Skeletal muscle tissue (tissue), 4 donors: Measurements from ENCODE around the gene CLASP1. TPM values are rescaled to one million over a fixed set of nuclear protein-coding genes. Genes with fewer than 3 reads are reported as not detected.

ENCODE experiments used
- H3K27ac ChIP-seq: one replicate; pipeline ENCODE4 v1.7.0; 2013; ENCODE audit warnings: mild to moderate bottlenecking, low read depth, low read length, inconsistent platforms
- H3K27me3 ChIP-seq, 3 donors: one replicate each; pipeline ENCODE4 v1.7.0; 2013; ENCODE audit warnings: low read length in 3 of 3; ENCODE audit not compliant: control insufficient read depth in 3 of 3, insufficient read depth in 3 of 3
- H3K36me3 ChIP-seq, 3 donors: one replicate each; pipeline ENCODE4 v1.7.0; 2013; ENCODE audit warnings: low read length in 3 of 3; ENCODE audit not compliant: control insufficient read depth in 3 of 3, insufficient read depth in 3 of 3
- H3K4me1 ChIP-seq, 3 donors: one replicate each; pipeline ENCODE4 v1.7.0; 2013; ENCODE audit warnings: low read length in 3 of 3, mild to moderate bottlenecking in 3 of 3; ENCODE audit not compliant: control insufficient read depth in 3 of 3, insufficient read depth in 3 of 3
- H3K4me3 ChIP-seq, 3 donors: one replicate each; pipeline ENCODE4 v1.7.0; 2013; ENCODE audit warnings: low read length in 3 of 3
- H3K9ac ChIP-seq, 3 donors: one replicate each; pipeline ENCODE4 v1.7.0; 2013; ENCODE audit warnings: low read length in 3 of 3, mild to moderate bottlenecking in 3 of 3, moderate library complexity in 2 of 3, low read depth in 1 of 3
- H3K9me3 ChIP-seq, 3 donors: one replicate each; pipeline ENCODE4 v1.7.0; 2013; ENCODE audit warnings: low read length in 3 of 3; ENCODE audit not compliant: control insufficient read depth in 3 of 3
- total RNA-seq: library from RNA; depleted of rRNA; stranded (reverse); fragments of >200 nt; gene quantifications from one replicate; pipeline ENCODE4 v1.2.3, GENCODE V29; 2014
- donor health status: Osteomylitis.

The CLASP1 gene
- total RNA-seq, 1 donor from 2014 or later: 74.1 TPM

GRCh38 chr2:121504316-121504715 lies 144.9 kb downstream of the CLASP1 start:
- Histone ChIP-seq H3K4me1 (peaks cover 33 to 43% (median 42%) of the 10 kb centered on the region in 3 donors), H3K36me3 (peaks cover 7 to 13% (median 7%) of the 10 kb centered on the region in 3 donors), H3K9me3 (no peaks in the 10 kb centered on the region), H3K4me3 (no peak overlapping the region), H3K27me3 (no peaks in the 10 kb centered on the region), H3K9ac (no peak overlapping the region), H3K27ac (peak overlapping the region; percentile 64)

- Histone ChIP-seq H3K9me3 (no peaks in the 10 kb centered on the region), H3K27me3 (no peaks in the 10 kb centered on the region), H3K4me1 (peaks cover 32 to 43% (median 40%) of the 10 kb centered on the region in 3 donors), H3K36me3 (peaks cover 7 to 16% (median 12%) of the 10 kb centered on the region in 3 donors), H3K4me3 (no peak overlapping the region), H3K9ac (no peak overlapping the region), H3K27ac (no peak overlapping the region)
Measured at GRCh38 chr2:121502781-121503180, 146.5 kb downstream of the CLASP1 start.

DNA sequence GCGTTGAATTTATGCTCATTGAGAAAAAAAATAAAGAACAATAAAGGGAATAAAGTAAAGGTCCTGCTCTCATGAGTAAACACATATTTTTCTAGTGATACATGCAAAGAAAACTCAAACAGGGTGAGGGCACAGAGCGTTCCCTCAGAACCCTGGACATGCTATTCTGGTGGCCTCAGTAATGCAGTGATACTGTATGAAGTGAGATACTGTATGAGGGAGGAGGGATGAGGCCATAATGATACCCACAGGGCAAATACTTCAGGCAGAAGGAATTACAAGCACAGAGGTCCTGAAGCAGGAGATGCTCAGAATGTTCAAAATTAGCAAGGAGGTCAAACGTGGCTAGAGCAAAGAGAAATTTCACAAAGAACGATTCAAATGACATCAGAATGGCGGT lies 147.0 kb downstream of the CLASP1 start:
- peaks cover 7 to 17% (median 12%) of the 10 kb centered on the region in 3 donors for H3K36me3 ChIP-seq
- H3K4me1 ChIP-seq: peaks cover 29 to 43% (median 40%) of the 10 kb centered on the region in 3 donors
- no peaks in the 10 kb centered on the region for H3K9me3 ChIP-seq
- no peak overlapping the region for H3K27ac ChIP-seq
- no peaks in the 10 kb centered on the region for H3K27me3 ChIP-seq
- no peak overlapping the region for H3K4me3 ChIP-seq
- H3K9ac ChIP-seq: peak overlapping the region in 1 of 3 donors; percentile 10

GRCh38 chr2:121501554-121501953 lies 147.7 kb downstream of the CLASP1 start:
- peak overlapping the region in 1 of 3 donors; percentile 10 for H3K9ac ChIP-seq
- H3K27me3 ChIP-seq: no peaks in the 10 kb centered on the region
- no peaks in the 10 kb centered on the region for H3K9me3 ChIP-seq
- H3K27ac ChIP-seq: no peak overlapping the region
- peaks cover 29 to 39% (median 36%) of the 10 kb centered on the region in 3 donors for H3K4me1 ChIP-seq
- no peak overlapping the region for H3K4me3 ChIP-seq
- H3K36me3 ChIP-seq: peaks cover 7 to 23% (median 15%) of the 10 kb centered on the region in 3 donors

DNA sequence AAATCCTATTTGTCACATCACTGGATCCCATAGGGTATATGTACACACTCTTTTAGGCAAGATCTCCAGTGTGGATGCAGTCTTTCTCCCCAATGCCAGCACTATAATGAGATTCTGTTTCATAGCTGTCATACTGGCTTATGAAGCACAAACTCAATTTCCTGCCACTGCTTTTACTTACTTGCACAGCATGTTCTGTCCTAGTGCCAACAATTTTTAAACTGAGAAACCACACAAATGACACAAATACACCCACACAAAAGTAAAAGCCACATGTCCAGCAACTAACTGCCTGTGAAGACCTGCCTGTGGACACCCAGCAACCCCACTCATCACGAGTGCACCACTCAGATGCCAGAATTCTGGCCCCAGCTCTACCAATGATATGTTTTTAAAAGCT lies 148.2 kb downstream of the CLASP1 start:
- Histone ChIP-seq H3K36me3 (peaks cover 9 to 25% (median 16%) of the 10 kb centered on the region in 3 donors), H3K27me3 (no peaks in the 10 kb centered on the region), H3K4me3 (no peak overlapping the region), H3K4me1 (peaks cover 28 to 35% (median 33%) of the 10 kb centered on the region in 3 donors), H3K27ac (peak overlapping the region; percentile 3), H3K9ac (no peak overlapping the region), H3K9me3 (no peaks in the 10 kb centered on the region)

- Histone ChIP-seq H3K4me1 (peaks cover 18 to 24% (median 19%) of the 10 kb centered on the region in 3 donors), H3K9ac (no peak overlapping the region), H3K4me3 (no peak overlapping the region), H3K27ac (no peak overlapping the region), H3K9me3 (no peaks in the 10 kb centered on the region), H3K36me3 (peaks cover 9 to 25% (median 16%) of the 10 kb centered on the region in 3 donors), H3K27me3 (no peaks in the 10 kb centered on the region)
Measured at GRCh38 chr2:121498731-121499130, 150.5 kb downstream of the CLASP1 start.

DNA sequence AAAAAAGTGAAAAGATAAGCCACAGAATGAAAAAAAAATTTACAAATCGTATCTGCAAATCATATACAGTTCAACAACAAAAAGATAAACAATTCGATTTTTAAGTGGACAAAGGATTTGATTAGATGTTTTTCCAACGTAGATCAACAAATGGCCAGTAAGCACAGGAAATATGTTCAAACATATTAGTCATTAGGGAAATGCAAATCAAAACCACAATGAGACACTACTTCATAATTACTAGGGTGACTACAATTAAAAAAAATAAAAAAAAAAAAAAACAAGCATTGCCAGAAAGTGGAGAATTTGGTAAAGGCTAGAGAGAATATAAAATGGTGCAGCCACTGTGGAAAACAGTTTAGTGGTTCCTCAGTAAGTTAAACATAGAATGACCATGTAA lies 156.9 kb downstream of the CLASP1 start:
- H3K4me1 ChIP-seq: peaks cover 27 to 31% (median 28%) of the 10 kb centered on the region in 3 donors
- H3K9ac ChIP-seq: no peak overlapping the region
- no peak overlapping the region for H3K27ac ChIP-seq
- H3K36me3 ChIP-seq: peaks cover 2 to 9% (median 5%) of the 10 kb centered on the region in 3 donors
- no peaks in the 10 kb centered on the region for H3K9me3 ChIP-seq
- no peak overlapping the region for H3K4me3 ChIP-seq
- H3K27me3 ChIP-seq: no peaks in the 10 kb centered on the region

DNA sequence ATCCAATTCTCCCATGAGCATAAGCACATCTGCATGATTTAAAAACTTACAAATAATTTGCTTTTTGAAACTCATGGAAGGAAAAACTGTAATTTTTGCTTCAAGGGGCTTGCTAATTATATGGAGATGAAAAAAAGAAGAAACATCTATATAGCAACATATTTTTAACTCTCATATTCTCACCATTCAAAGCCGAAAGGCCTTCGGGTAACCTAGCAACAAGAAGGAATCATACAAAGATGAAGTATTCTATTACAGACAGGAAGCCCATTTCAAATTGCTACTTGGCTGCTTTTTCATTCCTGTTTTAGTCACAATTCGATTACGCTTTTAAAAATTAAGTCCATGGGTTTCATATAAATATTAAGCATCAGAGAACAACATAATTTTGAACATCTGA lies 157.7 kb downstream of the CLASP1 start:
- H3K27ac ChIP-seq: no peak overlapping the region

DNA sequence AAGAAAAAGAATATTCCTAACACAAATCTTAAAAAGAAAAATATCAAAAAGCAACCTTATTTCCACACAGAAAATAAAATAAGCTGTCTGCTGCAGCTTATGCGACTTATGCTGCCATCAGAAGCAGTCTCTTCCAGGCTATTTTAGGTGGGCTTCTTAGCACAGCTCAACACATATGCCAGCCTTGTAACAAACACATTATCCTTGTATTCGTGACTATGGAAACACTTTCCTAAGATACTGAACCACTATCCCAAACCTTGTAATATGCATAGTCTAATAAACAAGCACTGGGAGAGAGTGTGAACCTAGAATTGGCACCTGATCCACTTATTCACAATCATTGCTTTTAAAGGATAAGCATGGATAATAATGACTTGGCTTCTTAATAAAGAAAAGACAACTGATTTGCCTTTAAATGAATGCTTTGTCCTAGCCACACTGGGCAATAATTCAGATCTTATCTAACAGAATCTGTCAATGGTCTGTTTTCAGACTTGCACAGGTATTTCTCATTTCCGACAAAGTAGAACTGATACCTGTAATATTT lies 158.6 kb downstream of the CLASP1 start:
- Histone ChIP-seq H3K27ac (no peak overlapping the region), H3K27me3 (no peaks in the 10 kb centered on the region), H3K4me1 (peaks cover 34 to 44% (median 40%) of the 10 kb centered on the region in 3 donors), H3K36me3 (no peaks in the 10 kb centered on the region), H3K4me3 (no peak overlapping the region), H3K9me3 (no peaks in the 10 kb centered on the region), H3K9ac (no peak overlapping the region)

More for the DNA sequence above, 157.7 kb downstream of the CLASP1 start:
- H3K4me1 ChIP-seq: peaks cover 28 to 37% (median 35%) of the 10 kb centered on the region in 3 donors
- H3K36me3 ChIP-seq: peaks cover under 1 to 2% (median 2%) of the 10 kb centered on the region in 3 donors
- H3K27me3 ChIP-seq: no peaks in the 10 kb centered on the region
- H3K9me3 ChIP-seq: no peaks in the 10 kb centered on the region
- no peak overlapping the region for H3K9ac ChIP-seq
- no peak overlapping the region for H3K4me3 ChIP-seq

DNA sequence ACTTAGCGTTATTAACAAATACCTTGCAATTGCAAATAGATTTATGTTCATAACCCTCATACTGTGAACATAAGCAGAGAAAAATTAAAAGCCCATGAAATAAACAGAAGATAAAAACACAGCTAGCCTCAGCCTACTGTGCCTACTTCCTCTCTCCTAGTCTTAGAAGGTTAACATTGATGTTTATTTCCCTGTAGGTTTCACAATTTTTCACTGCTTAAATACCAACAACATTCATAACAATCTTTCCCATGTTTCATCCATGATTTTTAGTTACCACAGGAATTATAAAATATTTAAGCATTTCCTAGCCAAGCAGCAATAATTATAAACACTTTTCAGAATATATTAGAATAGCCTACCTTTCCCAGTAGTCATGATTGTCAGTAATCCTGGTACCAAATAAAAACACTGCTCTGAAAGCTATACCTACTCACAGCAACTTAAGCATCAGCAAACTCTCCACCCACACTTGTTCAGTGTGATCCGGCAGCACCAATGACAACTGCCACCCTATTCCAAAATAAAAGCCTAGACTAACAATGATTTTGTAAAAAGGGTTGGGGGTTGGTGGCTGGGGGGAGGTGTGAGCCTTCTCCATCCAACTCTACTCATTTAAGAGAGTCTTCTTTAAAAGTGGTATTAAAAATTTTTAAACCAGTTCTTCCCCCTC lies 159.2 kb downstream of the CLASP1 start:
- H3K27ac ChIP-seq: no peak overlapping the region
- H3K36me3 ChIP-seq: no peaks in the 10 kb centered on the region
- H3K27me3 ChIP-seq: no peaks in the 10 kb centered on the region
- H3K4me1 ChIP-seq: peaks cover 37 to 48% (median 42%) of the 10 kb centered on the region in 3 donors
- H3K9ac ChIP-seq: no peak overlapping the region
- H3K9me3 ChIP-seq: no peaks in the 10 kb centered on the region
- H3K4me3 ChIP-seq: no peak overlapping the region
